K562 (cell line): ENCODE results near the gene RNASE8. TPM values are rescaled to one million over a fixed set of nuclear protein-coding genes. Genes with fewer than 3 reads are reported as not detected.
A peak's percentile ranks its signal among the peaks of the same experiment; 100 is the strongest.

Experiments used
- ARID2 ChIP-seq: fragments of 450-650 bp; IDR thresholded peaks from 2 replicates; pipeline ENCODE4 v1.6.1; 2017; ENCODE audit warnings: antibody characterized with exemption, mild to moderate bottlenecking
- CTCF ChIP-seq, 3 experiments: IDR thresholded peaks in 2 of 3; conservative IDR thresholded peaks in 1 of 3; 2 replicates each; pipeline ENCODE4 v1.5.1; 2011 to 2012; ENCODE audit warnings: low read length in 3 of 3, mild to moderate bottlenecking in 3 of 3, control low read depth in 2 of 3, improper control_type of control experiment in 1 of 3, inconsistent platforms in 1 of 3, low read depth in 1 of 3, mixed read lengths in 1 of 3, moderate library complexity in 1 of 3; ENCODE audit not compliant: insufficient read depth in 2 of 3
- ERF ChIP-seq: fragments of 450-650 bp; formaldehyde crosslinking; IDR thresholded peaks from 2 replicates; pipeline ENCODE4 v1.4.0; 2020; ENCODE audit warnings: mild to moderate bottlenecking, mixed read lengths
- ETV1 ChIP-seq: fragments of 450-650 bp; conservative IDR thresholded peaks from 2 replicates; pipeline ENCODE4 v1.6.1; 2016; ENCODE audit warnings: missing genetic modification characterization, control low read depth, low read depth, missing compliant biosample characterization
- FOXJ3 ChIP-seq: sonication (generic); formaldehyde crosslinking; IDR thresholded peaks from 2 replicates; pipeline ENCODE4 v1.4.0; 2020; ENCODE audit warnings: mild to moderate bottlenecking, missing genetic modification reagents
- KLF1 ChIP-seq: fragments of 450-650 bp; IDR thresholded peaks from 2 replicates; pipeline ENCODE4 v1.6.1; 2016; ENCODE audit warnings: missing genetic modification characterization, missing compliant biosample characterization
- L3MBTL2 ChIP-seq: fragments of 450-650 bp; IDR thresholded peaks from 2 replicates; pipeline ENCODE4 v1.6.1; 2016; ENCODE audit warnings: mild to moderate bottlenecking, moderate library complexity
- MYNN ChIP-seq, 2 experiments: sonication (generic); formaldehyde crosslinking in 1 of 2; IDR thresholded peaks; 2 replicates each; pipeline versions ENCODE4 v1.5.0 to v1.6.1; 2016 to 2020; ENCODE audit warnings: antibody characterized with exemption in 1 of 2, missing genetic modification reagents in 1 of 2
- PHF21A ChIP-seq: fragments of 450-650 bp; IDR thresholded peaks from 2 replicates; pipeline ENCODE4 v1.6.1; 2017; ENCODE audit warnings: low read depth, borderline replicate concordance
- PPARD ChIP-seq: fragments of 250-450 bp; sonication (Bioruptor Pico); IDR thresholded peaks from 2 replicates; pipeline ENCODE4 v1.8.0; 2022; ENCODE audit warnings: inconsistent platforms, mild to moderate bottlenecking, moderate library complexity
- PTBP1 ChIP-seq: fragments of 200-400 bp; formaldehyde crosslinking; IDR thresholded peaks from 2 replicates; pipeline ENCODE4 v1.6.1; 2017; ENCODE audit warnings: low read depth, low read length
- SETDB1 ChIP-seq: IDR thresholded peaks from one replicate; pipeline ENCODE4 v1.6.1; 2012; ENCODE audit warnings: low read length, control low read depth, inconsistent platforms
- SMC3 ChIP-seq: conservative IDR thresholded peaks from 2 replicates; pipeline ENCODE4 v1.6.1; 2011; ENCODE audit warnings: low read depth, low read length, improper control_type of control experiment; ENCODE audit not compliant: insufficient read depth
- STAT5A ChIP-seq: IDR thresholded peaks from 2 replicates; pipeline ENCODE4 v1.6.1; 2012; ENCODE audit warnings: low read length, inconsistent platforms, borderline replicate concordance
- TEAD1 ChIP-seq, 2 experiments: fragments of 450-650 bp in 1 of 2; sonication (generic) in 1 of 2; formaldehyde crosslinking; IDR thresholded peaks; 2 replicates each; pipeline versions ENCODE4 v1.4.0 to v1.8.0; 2020 to 2022; ENCODE audit warnings: mild to moderate bottlenecking in 2 of 2, missing genetic modification reagents in 1 of 2
- TRIM24 ChIP-seq, 2 experiments: fragments of 450-650 bp; IDR thresholded peaks; 2 replicates each; pipeline ENCODE4 v1.6.1; 2016
- ZBED1 ChIP-seq: IDR thresholded peaks from 2 replicates; pipeline ENCODE4 v1.6.1; 2014
- ZBTB7A ChIP-seq: IDR thresholded peaks from 2 replicates; pipeline ENCODE4 v1.6.1; 2011; ENCODE audit warnings: low read depth, mild to moderate bottlenecking, low read length, moderate library complexity, borderline replicate concordance; ENCODE audit not compliant: control insufficient read depth
- ZNF436 ChIP-seq: fragments of 250-450, 450-650 bp; sonication (Bioruptor Pico); formaldehyde crosslinking; IDR thresholded peaks from 2 replicates; pipeline ENCODE4 v1.7.0; 2020; ENCODE audit warnings: mild to moderate bottlenecking
- ZNF707 ChIP-seq: fragments of 250-450 bp; sonication (Bioruptor Pico); conservative IDR thresholded peaks from 2 replicates; pipeline ENCODE4 v1.8.0; 2022; ENCODE audit warnings: inconsistent platforms, mild to moderate bottlenecking, moderate library complexity
- polyA plus RNA-seq, 8 experiments: library from polyadenylated mRNA; depleted of rRNA in 4 of 8; stranded (reverse) in 5 of 8; unstranded in 3 of 8; fragments of >200 nt; fragmentation: Nextera tagmentation in 2 of 8; fragmentation: Illumina TruSeq in 1 of 8; extraction: Ambion mirVana in 2 of 8; extraction: Trizol in 1 of 8; gene quantifications; 2 replicates each; pipeline versions ENCODE4 v1.2.1 to v1.2.3, GENCODE V29; 2011 to 2014; ENCODE audit warnings: inconsistent platforms in 1 of 8, missing spikeins in 1 of 8
- total RNA-seq, 7 experiments: library from RNA; depleted of rRNA in 6 of 7; stranded (reverse); fragments of >200 nt in 6 of 7; fragmentation: Illumina TruSeq in 2 of 7; extraction: Trizol in 2 of 7; gene quantifications; 2 replicates each; pipeline versions ENCODE4 v1.2.1 to v1.2.3, GENCODE V29; 2011 to 2021; ENCODE audit warnings: low replicate concordance in 1 of 7
- TF ChIP-seq, protein P1 (sequence below), 2 experiments: IDR thresholded peaks; 2 replicates each; pipeline ENCODE4 v1.6.1; 2012; ENCODE audit warnings: improper control_type of control experiment in 2 of 2, low read depth in 2 of 2, low read length in 2 of 2, borderline replicate concordance in 1 of 2
- TF ChIP-seq, protein P2 (sequence below): sonication (generic); formaldehyde crosslinking; IDR thresholded peaks from 2 replicates; pipeline ENCODE4 v1.9.0; 2022; ENCODE audit warnings: mild to moderate bottlenecking, missing genetic modification reagents
- TF ChIP-seq, protein P3 (sequence below): fragments of 250-450 bp; sonication (Bioruptor Pico); IDR thresholded peaks from 2 replicates; pipeline ENCODE4 v1.8.0; 2021; ENCODE audit warnings: moderate library complexity, mild to moderate bottlenecking, inconsistent platforms

RNASE8 gene
- total and polyA plus RNA-seq, 9 of the 15 experiments (the other 6 are each of a cell fraction or from before 2014, with no cell fraction given) = not detected

DNA sequence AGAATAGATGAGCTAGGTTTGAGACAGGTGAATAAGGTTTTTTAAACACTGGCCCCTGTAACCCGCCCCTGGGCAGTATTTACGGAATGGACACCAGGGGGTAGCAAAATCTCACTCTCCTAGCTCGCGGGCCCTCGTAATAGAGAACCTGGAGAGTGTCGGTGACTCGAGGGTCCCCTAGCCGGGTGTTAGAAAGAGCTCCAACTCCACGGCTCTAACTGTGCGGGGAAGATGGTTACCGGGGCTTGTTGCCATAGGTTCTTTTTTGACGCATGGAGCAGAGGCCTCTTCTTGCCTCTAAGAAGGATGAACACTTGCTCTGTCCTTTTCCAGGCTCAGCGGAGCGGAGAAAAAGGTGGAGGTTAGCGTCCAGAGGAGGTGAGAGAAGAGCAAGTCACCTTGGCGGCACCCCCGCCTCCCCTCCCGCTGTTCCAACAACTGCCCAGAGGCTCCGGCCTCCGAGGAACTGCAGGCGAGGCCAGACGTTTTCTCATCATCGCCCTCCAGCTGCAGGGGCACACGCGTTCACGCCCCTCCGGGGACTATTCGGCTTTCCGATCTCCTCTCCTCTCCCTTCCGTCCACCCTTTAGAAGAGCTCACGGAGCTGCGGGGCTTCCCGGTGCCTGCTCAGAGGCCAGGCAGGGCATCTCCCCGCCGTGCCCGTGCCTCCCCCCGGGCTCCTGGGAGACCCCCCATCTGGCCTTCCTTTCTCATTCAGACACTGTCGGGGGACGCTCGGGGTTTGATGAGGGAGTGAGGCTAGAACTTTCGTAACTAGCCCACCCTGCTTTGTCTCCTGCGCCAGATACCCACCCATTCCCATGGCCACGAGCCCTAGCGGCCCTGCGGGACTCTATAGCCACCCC lies 11.1 kb downstream of the RNASE8 start (continued):
- TF ChIP-seq ZNF707 (CRISPR knock-in tag) (no peak), ZBTB7A (peak; percentile 31; the same call in 1 of the 2 replicates), ARID2 (0 out of 2 replicates have a peak, but pooled peaks have one; percentile 49), ZBED1 (no peak), ERF (CRISPR knock-in tag) (no peak), ZNF436 (no peak), SETDB1 (no peak), KLF1 (tag) (no peak), PPARD (CRISPR knock-in tag) (no peak), TRIM24 (IDR thresholded peaks at IDR 0.05) (no peak), SMC3 (peak; percentile 66), ETV1 (tag) (no peak), L3MBTL2 (peak; percentile 40), FOXJ3 (CRISPR knock-in tag) (no peak), MYNN (IDR thresholded peaks at IDR 0.05) (no peak), MYNN (CRISPR knock-in tag; IDR thresholded peaks at IDR 0.05) (no peak), PHF21A (no peak), PTBP1 (no peak), TEAD1 (CRISPR knock-in tag; IDR thresholded peaks at IDR 0.05) (no peak), STAT5A (no peak), CTCF (IDR thresholded peaks at IDR 0.05 in 2 of 3, conservative IDR thresholded peaks at IDR 0.05 in 1 of 3; ENCODE audit: insufficient read depth in 2 of 3, low read depth in 1 of 3, low read length in 3 of 3) (peak; percentile 75 to 84 (median 75))
- TF ChIP-seq, protein P1, sequence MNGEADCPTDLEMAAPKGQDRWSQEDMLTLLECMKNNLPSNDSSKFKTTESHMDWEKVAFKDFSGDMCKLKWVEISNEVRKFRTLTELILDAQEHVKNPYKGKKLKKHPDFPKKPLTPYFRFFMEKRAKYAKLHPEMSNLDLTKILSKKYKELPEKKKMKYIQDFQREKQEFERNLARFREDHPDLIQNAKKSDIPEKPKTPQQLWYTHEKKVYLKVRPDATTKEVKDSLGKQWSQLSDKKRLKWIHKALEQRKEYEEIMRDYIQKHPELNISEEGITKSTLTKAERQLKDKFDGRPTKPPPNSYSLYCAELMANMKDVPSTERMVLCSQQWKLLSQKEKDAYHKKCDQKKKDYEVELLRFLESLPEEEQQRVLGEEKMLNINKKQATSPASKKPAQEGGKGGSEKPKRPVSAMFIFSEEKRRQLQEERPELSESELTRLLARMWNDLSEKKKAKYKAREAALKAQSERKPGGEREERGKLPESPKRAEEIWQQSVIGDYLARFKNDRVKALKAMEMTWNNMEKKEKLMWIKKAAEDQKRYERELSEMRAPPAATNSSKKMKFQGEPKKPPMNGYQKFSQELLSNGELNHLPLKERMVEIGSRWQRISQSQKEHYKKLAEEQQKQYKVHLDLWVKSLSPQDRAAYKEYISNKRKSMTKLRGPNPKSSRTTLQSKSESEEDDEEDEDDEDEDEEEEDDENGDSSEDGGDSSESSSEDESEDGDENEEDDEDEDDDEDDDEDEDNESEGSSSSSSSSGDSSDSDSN (IDR thresholded peaks at IDR 0.05; ENCODE audit: borderline replicate concordance in 1 of 2, low read depth in 2 of 2, low read length in 2 of 2) = 0 out of 4 replicates have a peak, but pooled peaks of 1 of the 2 experiments have one; percentile 26
- TF ChIP-seq, protein P2, sequence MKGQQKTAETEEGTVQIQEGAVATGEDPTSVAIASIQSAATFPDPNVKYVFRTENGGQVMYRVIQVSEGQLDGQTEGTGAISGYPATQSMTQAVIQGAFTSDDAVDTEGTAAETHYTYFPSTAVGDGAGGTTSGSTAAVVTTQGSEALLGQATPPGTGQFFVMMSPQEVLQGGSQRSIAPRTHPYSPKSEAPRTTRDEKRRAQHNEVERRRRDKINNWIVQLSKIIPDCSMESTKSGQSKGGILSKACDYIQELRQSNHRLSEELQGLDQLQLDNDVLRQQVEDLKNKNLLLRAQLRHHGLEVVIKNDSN (CRISPR knock-in tag) = no peak
- TF ChIP-seq, protein P3, sequence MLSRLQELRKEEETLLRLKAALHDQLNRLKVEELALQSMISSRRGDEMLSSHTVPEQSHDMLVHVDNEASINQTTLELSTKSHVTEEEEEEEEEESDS (CRISPR knock-in tag) = no peak
